Right hindlimb (tissue), 1 donor: ENCODE data around the gene SEPTIN1.
"Not testable (repeated sequence)": the region's sequence is repeated elsewhere in the genome, so short reads cannot be mapped to it uniquely, and the experiment has no call there.

Experiments used
- DNase-seq: peaks from one replicate; pipeline ENCODE4 v3.0.0-alpha.2; 2018

Gene SEPTIN1

DNA sequence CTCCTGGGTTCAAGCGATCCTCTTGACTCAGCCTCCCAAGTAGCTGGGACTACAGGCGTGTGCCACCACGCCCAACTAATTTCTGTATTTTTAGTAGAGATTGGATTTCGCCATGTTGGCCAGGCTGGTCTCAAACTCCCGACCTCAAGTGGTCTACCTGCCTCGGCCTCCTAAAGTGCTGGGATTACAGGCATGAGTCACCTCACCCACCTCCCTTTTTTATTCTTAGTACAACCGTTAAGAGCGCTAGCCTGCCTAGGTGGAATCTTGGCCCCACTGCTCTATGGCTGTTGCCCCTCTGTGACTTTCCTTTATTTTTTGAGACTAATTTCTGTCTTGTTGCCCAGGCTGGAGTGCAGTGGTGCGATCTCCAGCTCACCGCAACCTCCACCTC is 44.4 kb downstream of the SEPTIN1 start:
- DNase-seq: not testable (repeated sequence)

- DNase-seq: no peak
Measured at GRCh38 chr16:30335598-30336474, 46.5 kb downstream of the SEPTIN1 start.

GRCh38 chr16:30335028-30335597 is 47.2 kb downstream of the SEPTIN1 start:
- DNase-seq: peak; percentile 86

DNA sequence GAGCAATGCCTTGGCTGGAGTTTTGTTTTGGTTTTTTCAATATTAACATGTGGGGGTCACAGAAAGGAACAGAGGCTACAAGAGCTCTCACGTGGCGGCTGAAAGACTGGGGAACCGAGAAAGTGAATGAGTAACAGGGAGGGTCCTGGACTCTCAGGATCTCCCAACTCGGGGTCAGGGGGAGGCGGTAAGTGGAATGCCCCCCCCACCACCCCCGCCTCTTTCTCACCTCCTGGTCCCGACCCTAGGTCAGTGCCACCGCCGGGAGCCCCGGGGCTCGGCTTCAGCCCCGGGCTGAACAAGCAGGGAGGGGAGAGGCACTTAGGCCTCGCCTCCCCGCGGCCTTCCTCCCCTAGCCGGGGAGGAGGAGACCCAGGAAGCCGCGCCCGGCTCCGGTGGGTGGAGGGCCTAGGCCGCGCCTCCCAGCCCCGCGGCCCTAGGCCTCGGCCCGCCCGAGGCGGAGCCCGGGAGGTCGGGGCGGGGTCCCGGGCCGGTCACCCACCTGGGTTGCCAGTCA is 47.8 kb downstream of the SEPTIN1 start:
- peak; percentile 87 for DNase-seq
